HG03097 (cell line): ENCODE measurements around the gene RPL3.

Experiments used
- ATAC-seq: cut with Tn5 transposase; IDR thresholded peaks from one replicate; pipeline ENCODE4 v1.9.1; 2021; ENCODE audit not compliant: unreplicated experiment, low FRiP score

The RPL3 gene

DNA sequence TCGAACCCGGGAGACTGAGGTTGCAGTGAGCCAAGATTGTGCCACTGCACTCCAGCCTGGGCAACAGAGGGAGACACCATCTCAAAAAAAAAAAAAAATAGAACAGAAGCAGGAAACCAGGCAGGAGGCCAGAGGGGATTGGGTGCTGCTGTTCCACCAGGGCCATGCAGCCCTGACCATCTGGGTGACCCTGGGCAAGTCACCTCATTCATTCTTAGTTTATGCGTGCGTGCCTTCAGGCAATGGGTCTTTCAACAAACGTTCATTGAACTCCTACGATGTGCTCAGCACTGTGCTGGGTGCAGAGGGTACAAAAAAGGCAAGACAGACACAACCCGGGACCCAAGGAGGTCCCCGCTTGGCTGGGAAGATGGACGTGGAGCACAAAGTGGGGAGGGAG, 18.3 kb downstream of the RPL3 start:
- ATAC-seq = no peak

GRCh38 chr22:39300186-39300830, 19.1 kb downstream of the RPL3 start:
- no peak for ATAC-seq

DNA sequence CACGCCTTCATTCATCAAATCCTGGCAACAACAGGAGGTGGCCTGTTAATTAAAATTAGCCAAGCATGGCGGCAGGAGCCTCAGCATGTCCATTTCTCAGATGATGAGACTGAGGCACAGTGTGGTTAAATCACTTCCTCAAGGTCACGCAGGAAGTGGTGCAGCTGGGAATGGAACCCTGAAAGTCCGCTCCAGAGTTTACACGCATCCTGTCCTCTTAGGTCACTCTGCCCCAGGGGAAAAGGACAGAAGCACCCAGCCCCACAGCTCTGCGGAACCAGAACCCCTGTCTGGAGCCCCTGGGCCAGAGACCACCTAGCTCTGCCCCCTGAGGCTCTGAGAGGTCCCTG, 19.6 kb downstream of the RPL3 start:
- no peak for ATAC-seq

GRCh38 chr22:39298241-39298987, 21.0 kb downstream of the RPL3 start:
- ATAC-seq = no peak

- ATAC-seq = no peak
Observed at GRCh38 chr22:39297490-39298240, 21.8 kb downstream of the RPL3 start.

DNA sequence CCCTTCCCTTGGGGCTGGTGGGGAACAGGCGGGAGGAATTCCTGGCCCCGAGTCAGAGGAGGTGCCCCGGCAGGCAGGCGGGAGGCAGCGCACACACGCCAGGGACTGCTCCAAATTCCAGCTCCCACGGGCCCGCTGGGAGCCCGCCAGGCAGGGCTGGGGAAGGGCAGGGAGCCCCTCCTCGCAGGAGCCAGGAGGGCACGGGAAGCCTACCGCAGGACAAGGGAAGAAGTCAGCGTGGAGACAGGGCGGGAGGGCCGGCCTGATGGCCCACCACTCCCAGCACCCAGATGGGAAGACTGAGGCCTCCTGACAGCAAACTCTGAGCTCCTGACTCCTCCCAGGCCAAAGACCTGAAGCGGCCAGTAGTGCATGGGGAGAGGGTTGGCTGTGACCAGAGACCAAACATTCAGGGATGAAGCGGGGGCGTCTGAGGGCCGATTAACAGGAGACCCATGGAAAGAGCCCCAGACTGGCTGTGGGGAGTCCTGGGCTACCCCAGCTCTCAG, 22.4 kb downstream of the RPL3 start:
- no peak for ATAC-seq

- no peak for ATAC-seq
Observed at GRCh38 chr22:39296535-39296934, 22.9 kb downstream of the RPL3 start.

- ATAC-seq = no peak
Observed at GRCh38 chr22:39294571-39295468, 24.6 kb downstream of the RPL3 start.

DNA sequence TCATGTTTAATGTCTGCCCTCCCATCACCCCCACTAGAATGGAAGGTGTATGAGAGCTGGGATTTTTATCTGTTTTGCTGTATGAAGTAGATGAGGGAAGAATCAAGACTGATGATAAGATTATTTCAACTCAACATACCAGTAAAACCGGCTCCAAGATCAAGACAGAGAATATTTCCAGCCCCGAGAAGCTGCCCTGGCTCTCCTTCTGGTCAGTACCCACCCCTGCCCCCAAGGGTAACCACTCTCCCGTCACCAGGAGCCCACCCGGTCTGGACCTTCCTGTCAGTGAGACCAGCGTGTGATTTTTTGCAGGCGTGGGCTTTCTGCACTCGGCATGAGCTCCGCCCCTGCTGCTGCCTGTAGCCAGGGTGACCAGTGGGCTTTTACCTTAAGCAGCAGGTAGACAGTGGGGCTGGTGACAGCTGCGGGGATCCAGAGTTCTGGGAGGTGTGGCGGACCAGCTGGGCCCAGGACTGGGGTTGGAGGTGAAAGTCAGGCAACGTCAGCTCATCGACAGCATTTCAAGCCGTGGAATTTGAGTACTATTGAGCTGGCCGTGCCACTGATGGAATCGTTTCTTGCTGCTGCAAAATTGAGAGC, 25.6 kb downstream of the RPL3 start:
- no peak for ATAC-seq

DNA sequence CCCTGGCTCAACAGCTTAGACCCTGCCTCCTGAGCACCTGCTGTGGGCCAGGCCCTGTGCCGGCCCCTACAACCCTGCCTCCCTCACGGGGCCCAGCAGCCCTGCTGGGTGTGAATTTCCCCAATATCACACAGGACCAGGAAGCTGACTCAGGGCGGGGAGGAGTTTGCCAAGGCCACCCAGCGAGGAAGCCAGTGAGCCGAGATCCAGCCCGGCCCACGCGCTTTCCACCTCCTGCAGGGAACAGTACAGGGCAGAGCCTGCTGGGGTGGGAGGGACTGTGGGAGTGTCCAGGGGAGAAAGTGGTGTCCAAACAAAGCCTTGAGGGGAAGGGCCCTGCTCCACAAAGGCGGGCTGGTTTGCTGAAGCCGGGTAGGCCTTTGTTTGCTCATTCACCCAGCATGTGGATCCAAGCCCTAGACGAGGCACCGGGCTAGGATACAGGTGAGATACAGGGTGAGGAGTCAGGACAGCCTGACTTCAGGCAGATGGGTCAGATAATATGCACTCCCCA, 26.8 kb downstream of the RPL3 start:
- no peak for ATAC-seq

- no peak for ATAC-seq
Observed at GRCh38 chr22:39292031-39292462, 27.4 kb downstream of the RPL3 start.

DNA sequence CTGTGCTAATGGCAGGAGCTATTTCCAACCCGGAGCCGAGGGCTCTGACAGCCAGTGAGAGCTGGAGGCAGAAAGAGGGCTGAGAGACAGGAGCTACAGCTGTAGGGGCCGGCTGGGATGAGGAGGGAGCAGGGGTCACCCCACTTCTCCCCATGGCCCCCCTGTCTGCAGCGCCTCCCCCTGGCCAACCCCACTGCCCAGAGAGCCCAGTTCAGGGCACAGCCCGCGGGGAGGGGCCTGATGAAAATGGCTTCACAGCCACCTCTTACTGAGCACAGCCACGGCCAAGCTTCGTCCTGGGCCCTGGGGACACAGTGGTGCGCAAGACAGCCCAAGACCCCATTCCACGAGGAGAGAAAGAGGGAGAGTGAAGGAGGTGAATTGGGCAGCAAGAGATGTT, 27.9 kb downstream of the RPL3 start:
- ATAC-seq = no peak

GRCh38 chr22:39290724-39291161, 28.7 kb downstream of the RPL3 start:
- ATAC-seq = no peak

- no peak for ATAC-seq
Observed at GRCh38 chr22:39289975-39290720, 29.3 kb downstream of the RPL3 start.

DNA sequence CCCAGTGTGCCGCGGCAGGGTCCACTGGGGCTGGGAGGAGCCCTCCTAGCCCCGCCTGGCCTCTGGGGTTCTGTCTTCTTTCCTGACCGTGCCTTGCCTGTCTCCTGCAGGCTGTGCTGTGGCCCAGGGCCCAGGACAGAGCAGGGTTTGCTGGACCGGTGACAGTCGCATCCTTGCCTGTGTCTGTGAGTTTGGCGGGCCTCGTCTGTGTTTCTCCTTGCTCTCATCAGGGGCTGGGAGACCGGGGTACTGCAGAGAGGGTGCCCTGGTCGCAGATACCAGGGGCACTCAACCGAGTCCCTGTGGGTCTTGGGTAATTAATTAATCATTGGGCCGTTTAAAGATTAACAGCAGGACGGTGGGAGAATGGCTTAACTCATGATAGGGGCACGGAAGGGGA, 29.9 kb downstream of the RPL3 start:
- ATAC-seq = no peak

DNA sequence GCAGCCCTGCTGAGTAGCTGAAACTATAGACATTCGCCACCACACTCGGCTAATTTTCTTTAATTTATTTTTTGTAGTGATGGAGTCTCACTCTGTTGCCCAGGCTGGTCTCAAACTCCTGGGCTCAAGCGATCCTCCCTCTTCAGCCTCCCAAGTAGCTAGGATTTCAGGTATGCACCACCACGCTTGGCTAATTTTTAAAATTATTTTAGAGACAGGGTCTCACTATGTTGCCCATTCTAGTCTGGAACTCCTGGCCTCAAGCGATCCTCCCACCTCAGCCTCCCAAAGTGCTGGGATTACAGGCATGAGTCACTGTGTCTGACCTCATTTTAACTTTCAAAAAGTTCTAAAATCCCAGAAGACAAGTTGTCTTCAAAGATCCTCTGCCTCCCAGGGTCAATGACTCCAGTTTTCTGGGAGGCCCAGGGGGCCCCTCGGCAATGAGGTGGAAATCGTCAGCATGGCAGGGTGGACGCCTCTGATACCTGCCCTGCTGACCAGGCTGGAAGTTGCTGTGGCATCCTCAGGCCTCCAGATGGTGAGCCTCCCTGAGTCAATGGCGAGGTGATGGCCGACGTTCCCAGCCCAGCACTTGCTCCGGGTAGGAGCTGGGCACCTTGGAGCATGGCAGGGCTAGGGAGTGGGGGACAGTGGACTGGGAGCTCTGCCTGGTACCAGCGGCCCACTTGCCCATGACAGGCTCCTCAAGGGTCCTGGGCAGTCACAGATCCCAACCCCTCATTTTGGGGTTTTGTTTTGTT, 31.1 kb downstream of the RPL3 start:
- no peak for ATAC-seq

DNA sequence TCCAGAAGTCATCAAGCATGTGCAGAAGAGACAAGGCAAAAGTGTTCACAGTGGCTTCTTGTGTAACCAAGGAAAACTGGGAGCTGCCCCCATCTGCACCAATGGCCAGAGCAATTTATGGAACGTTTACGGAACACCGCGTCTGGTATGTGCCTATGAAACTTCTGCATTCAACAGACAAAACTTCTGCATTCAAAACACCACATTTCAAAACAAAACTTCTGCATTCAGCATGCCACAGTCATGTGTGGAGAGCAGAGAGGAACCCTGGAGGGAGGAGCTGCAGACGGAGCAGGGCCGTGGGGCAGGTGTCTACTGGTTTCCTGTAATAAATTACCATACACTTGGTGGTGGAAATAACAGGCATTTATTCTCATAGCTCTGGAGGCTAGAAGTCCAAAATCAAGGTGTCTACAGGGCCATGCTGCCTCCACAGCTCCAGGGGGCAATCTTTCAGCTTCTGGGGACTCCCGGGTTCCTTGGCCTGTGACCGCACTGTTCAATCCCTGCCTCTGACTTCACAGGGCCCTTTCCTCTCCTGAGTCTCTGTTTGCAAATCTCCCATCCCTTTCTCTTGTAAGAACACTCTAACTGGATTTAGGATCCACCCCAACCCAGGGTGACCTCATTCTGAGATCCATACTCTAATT, 32.2 kb downstream of the RPL3 start:
- ATAC-seq = no peak

- ATAC-seq = no peak
Observed at GRCh38 chr22:39284983-39285382, 34.4 kb downstream of the RPL3 start.
